Astrocyte of the cerebellum (primary cell): Measurements from ENCODE around the gene ERICH6.
"Not testable (repeated sequence)": the region's sequence is repeated elsewhere in the genome, so short reads cannot be mapped to it uniquely, and the experiment has no call there.

Experiments used
- DNase-seq: peaks from one replicate; pipeline ENCODE4 v3.0.0-alpha.2; 2011; ENCODE audit warnings: low read depth
- H3K4me3 ChIP-seq: 2 replicates; pipeline ENCODE4 v1.5.1; 2011; ENCODE audit warnings: mild to moderate bottlenecking, low read depth, low read length, moderate library complexity
- in situ Hi-C: cut with HindIII; loops from 2 replicates; pipeline ENCODE4 v1.10.0; 2017; ENCODE audit warnings: low sequenced_read_pairs
- TF ChIP-seq, protein P1 (sequence below): IDR thresholded peaks from 2 replicates; pipeline ENCODE4 v1.5.1; 2012; ENCODE audit warnings: low read length, low read depth, moderate library complexity, mild to moderate bottlenecking; ENCODE audit errors: missing control alignments

ERICH6 gene

DNA sequence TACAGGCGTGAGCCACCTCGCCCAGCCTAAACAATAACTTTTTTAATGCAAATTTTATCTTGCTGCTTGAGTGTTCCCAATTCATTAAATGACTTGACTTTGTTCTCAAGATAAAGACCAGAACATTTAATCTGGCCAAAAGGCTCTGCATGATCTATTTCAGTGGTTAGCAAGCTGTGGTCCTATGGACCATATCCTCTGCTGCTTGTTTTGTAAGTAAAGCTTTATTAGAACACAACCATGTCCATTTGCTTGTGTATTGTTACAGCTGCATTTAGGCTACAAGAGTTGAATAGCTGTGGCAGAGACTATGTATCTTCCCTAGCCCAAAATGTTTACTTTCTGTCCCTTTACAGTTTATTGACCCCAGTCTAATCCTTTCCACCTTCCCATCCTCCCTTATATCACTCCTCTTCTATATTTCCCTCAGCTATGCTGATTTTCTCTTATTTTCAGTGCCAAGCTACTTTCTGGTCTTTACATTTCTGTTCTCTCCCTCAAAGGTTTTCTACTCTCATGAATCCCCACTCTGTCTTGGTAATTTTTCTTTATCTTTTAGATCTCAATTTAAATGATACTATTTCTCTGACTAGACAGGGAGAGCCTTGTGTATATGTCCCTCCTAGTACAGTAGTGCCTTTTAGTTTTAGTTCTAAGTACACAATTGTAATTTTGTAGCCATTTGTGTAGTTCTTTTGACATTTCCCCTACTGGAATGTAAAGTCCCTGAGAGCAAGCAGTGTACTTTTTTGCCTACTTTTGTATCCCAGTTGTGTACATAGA, 77.4 kb downstream of the ERICH6 start:
- no peak overlapping the region for H3K4me3 ChIP-seq
- TF ChIP-seq, protein P1, sequence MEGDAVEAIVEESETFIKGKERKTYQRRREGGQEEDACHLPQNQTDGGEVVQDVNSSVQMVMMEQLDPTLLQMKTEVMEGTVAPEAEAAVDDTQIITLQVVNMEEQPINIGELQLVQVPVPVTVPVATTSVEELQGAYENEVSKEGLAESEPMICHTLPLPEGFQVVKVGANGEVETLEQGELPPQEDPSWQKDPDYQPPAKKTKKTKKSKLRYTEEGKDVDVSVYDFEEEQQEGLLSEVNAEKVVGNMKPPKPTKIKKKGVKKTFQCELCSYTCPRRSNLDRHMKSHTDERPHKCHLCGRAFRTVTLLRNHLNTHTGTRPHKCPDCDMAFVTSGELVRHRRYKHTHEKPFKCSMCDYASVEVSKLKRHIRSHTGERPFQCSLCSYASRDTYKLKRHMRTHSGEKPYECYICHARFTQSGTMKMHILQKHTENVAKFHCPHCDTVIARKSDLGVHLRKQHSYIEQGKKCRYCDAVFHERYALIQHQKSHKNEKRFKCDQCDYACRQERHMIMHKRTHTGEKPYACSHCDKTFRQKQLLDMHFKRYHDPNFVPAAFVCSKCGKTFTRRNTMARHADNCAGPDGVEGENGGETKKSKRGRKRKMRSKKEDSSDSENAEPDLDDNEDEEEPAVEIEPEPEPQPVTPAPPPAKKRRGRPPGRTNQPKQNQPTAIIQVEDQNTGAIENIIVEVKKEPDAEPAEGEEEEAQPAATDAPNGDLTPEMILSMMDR, result no peak
- in situ Hi-C loops, result no loop called here
- DNase-seq, result no peak

DNA sequence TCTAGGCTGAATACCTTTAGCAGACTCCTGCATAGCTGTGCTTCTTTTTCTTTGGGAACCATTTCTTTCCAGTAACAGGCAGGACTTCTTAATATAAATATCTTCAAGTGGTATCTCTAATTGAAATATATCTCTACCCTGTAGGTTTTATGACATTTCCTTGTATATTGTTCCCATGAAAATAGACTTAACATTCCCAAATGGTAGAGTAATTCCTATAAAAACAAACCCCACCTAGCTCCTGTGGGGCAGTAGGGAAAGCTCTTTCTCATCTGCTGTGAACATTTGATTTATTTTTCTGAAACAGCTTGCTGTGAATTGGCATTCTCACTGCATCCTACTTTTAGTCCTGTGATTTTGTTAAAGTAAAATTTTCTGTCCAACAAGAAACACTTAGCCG, 79.8 kb downstream of the ERICH6 start:
- H3K4me3 ChIP-seq, result no peak overlapping the region
- DNase-seq, result no peak
- TF ChIP-seq, protein P1, result no peak
- in situ Hi-C loops, result no loop called here

DNA sequence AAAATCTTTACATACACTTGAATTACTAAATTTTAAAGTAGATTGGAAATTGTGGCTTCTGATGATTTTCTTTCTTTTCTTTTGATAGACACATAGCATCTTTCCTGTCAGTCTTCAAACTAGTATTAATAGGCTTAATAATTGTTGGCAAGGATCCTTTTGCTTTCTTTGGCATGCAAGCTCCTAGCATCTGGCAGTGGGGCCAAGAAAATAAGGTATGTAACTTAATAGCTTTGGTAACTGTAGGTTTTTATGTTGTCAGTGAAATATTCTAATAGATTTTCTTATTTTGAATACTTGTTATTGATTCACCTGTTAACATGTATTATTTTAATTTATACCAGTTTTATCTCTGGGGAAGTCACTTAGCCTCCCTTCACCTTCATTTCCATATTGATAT, 80.8 kb downstream of the ERICH6 start:
- H3K4me3 ChIP-seq, in situ Hi-C loops, DNase-seq: not testable (repeated sequence)

DNA sequence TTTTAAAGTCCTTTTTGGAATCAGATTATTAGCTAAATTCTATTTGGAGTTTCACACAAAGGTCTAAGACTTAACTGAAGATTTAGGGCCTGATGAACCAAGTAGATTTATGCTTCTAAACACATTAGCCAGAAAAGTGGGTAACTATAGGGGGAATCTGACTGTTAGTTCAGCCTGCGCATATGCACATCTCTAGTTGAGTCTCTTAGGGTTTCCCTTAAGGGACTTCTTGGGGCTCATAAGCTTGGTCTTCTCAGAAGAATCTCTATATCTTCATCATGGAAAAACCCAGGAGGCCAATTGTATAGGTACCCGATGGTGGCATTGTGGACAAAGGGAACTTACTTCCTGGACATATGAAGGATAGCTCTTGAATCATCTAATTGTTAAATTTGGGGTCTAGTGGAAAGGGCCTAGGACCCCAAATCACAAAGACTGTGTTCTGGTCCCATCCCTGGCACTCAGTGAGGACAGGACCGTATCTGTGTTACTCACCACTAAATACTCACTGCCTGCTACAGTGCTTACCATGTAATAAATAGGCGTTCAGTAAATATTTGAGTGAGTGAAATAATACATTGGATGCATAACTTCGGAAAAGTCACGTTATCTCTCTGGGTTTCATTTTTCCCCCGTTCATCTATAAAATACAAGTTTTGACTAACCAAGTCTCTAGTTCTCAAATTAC, 83.6 kb downstream of the ERICH6 start:
- in situ Hi-C loops, result no loop called here
- TF ChIP-seq, protein P1, result no peak
- no peak for DNase-seq
- H3K4me3 ChIP-seq, result no peak overlapping the region

DNA sequence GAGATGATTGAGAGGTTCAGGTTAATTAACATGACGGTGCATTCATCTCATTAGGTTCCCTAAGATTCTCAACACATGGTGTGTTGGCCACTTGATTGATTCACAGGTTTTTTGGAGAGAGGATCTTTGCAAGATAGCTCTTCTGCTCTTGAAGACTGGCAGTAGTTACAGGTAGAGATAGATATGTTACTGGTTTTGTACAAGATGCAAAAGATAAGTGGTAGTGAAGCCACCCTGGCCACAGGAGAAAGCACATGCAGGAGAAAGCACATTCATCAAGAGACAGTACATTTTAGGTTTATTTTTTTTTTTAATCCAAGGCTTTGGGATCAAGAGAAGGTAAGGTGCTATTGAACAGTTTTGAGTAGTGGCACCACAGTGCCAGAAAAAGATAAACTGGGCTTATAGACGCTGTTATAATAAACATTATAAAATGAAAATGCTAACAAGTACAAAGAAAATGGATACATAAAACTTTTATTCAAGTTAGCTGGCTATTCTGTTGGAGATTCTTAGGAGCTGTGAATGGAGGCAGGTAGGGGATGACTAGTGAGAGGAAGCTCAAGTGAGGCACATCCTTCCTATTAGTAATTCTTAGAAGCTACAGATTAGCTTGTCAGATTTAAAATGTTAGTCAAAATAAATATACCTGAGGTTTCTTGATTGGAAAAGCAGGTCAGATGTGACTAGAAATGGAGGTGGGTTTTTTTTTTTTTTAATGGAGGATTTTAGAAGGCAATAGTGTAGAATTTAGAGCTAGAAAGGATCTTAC, 89.8 kb downstream of the ERICH6 start:
- H3K4me3 ChIP-seq, result no peak overlapping the region
- TF ChIP-seq, protein P1, result no peak
- no peak for DNase-seq
- in situ Hi-C loops, result no loop called here

DNA sequence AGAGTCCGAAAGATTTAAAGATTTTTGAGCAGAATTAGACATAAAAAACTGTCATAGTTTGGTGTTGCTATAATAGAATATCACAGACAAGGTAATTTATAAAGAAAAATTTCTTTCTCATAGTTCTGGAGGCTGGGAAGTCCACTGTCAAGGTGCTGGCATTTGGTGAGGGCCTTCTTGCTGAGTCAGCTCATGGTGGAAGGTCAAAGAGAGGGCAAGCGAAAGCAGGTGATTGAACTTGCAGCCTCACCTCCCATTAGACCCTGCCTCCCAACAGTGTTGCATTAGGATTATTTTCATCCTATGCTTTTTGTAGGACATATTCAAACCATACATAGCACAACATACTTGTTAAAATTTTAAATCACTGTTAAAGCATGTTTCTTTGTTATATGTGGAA, 90.7 kb downstream of the ERICH6 start:
- DNase-seq, result no peak
- TF ChIP-seq, protein P1, result no peak
- no peak overlapping the region for H3K4me3 ChIP-seq
- in situ Hi-C loops, result no loop called here
